Fibroblast of peridontal ligament (primary cell): Measurements from ENCODE around the gene MTCL1.

ENCODE experiments used
- DNase-seq: peaks from one replicate; pipeline ENCODE4 v3.0.0-alpha.2; 2010; ENCODE audit errors: extremely low read depth

The MTCL1 gene

DNA sequence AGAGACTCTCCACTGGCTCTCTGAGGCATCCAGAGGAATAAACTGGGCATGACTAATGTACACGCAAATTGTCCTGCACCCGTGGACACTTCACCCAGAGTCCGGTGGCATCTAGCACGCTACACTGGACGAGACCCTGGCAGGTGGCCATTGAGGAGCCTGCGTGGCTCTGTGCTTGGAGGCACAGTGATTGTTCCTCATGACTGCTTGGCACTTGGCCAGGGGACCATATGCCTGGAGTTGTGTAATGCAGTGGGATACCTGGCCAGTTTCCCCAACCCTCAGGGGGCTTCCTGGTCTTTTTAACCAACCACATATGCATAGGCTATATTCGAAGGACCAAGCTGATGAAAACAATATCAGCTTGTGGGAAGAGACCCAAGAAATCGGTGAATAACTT lies 66.6 kb downstream of the MTCL1 start:
- peak; percentile 31 for DNase-seq

DNA sequence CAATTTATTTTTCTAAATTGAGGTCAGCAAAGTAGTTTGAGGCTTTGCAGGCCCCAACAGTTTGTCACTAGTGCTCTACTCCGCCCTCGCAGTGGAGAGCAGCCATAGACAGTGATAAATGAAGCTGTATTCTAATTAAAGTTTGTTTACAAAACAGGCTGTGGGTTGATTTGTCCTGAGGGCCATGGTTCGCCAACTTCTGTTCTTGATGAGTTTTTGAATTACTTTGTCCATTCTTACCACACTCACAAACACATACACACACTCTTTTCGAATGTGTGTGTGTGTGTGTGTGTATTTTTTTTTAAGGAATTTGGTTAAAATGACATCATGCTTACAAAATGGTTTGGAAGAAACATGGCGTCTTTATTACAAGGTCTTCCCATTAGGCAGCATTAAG lies 68.6 kb downstream of the MTCL1 start:
- peak; percentile 19 for DNase-seq

DNA sequence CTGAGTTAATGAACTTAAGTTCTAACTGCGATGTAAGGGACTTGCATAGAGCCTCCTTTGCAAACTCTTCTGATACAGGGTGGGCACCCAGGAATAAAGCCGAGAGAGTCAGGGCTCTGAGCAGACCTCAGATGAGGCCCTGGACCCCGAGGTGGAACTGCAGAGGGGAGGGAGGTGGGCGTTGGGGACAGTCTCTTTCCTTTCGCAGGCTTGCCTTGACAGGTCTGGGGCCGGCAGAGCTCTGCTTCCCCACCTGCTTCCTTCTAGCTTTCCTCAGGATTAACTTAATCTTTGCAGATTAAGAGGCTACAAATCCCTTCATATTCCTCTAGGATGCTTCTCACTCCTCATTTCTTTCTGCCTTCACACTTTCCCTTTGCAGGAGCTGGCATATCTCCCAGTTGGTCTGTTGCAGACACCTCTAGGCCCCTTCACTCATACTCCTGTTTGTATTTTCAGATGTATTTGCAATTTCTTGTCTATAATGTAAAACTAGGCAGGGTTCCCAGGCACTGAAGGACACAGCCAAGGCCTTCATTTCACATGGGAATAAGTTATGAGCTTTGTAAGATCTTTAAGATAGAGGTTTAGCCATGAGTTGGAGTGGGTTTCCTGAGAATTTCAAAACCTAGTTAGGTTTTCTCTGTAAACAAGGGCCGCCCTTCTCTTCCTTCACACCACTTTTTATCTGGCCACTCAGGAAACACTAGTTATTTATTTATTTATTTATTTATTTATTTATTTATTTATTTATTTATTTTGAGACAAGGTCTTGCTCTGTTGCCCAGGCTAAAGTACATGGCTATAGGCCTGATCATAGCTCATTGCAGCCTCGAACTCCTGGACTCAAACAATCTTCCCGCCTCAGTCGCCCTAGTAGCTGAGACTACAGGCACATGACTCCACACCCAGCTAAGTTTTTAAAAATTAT lies 70.9 kb downstream of the MTCL1 start:
- peak; percentile 35 for DNase-seq

DNA sequence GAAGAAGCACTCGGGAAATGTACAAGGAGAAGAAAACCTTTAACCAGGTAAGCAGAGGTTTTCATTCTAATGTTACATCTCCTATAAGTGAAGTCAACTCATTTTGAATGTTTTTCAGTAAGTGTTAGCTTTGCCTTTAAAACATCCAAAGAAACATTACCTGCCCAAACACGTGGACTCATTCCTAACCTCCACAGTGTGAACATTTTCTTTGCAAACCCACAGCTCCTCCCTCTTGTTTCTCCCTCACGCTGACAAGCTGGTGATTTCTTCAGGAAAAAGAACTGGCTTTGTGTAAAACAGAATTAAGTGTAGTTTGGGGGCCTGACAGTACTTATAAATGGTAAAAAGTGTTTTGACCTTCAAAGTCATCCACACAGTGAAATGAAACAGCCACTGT lies 72.5 kb downstream of the MTCL1 start:
- no peak for DNase-seq

DNA sequence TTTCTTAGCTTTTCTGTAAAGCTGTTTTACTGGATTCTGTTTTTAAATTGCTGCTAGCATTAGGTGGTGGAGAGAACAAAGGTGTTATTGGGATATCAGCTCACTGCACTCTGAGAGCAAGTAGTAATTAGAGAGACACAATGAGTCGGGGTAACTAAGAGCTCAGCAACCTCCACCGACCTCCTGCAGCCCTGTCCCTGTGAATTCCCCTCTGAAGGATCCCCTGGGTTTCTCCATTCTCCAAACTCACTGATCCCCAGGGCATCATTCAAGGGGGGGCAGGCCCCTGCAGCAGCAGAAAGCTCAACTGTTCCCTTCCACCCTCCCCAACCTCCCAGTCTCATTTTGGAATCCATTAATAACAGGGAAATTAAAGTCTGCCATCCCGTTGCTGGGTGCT lies 73.0 kb downstream of the MTCL1 start:
- DNase-seq = no peak

DNA sequence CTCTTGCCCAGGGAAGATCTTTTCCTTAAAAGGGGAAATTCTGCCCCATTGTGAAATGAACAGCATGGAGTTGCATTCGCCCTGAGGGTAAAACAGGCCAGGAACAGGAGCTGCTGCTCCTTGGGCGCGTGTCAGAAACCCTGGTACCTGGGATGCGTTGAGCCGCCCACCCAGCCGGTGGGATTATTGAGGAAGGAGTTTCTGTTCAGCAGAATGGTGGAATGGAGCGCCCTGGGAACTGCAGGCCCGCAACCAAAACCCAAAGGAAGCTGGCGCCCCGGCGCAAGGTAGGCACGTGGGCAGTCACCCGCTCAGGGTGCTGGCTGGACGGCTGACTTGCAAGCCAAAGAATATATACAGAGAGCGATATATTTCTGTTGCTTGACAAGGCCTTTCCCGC lies 73.5 kb downstream of the MTCL1 start:
- no peak for DNase-seq

DNA sequence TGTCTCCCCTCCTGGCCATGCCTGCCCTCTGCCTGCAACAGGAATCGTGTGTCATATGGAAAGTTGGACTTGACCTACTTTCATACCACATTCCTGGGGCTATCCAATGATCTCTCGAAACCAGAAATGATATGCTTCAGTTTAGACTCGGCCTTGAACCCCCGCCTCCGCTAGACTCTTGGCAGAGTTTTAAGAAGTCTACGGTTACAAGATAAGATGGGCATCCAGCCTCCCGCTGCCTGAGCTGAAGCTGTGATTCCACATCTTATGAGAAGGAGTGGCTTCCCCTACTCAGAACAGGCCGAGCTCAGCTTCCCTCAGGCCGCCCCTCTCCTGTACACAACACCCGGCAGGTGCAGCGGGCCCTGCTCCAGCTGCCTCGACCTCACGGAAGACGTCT lies 73.9 kb downstream of the MTCL1 start:
- no peak for DNase-seq

DNA sequence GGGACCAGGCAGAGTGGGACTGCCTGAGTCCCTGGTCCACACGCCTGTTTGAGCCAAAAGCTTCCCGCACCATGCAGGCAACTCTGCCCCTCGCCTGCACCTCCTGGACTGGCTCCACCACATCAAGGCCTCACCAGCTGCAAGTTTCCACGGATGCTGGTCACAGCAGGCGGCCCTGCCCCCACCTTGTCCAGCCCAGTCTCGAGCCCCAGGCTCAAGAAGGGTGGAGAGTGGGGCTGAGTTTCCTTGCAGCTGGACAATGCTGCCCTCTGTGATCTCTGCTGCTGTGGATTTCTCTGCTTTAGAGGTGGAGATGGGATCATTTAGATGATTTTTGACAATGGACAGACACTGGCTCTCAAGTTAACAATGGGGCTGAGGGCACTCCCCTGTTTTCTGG lies 74.9 kb downstream of the MTCL1 start:
- no peak for DNase-seq

DNA sequence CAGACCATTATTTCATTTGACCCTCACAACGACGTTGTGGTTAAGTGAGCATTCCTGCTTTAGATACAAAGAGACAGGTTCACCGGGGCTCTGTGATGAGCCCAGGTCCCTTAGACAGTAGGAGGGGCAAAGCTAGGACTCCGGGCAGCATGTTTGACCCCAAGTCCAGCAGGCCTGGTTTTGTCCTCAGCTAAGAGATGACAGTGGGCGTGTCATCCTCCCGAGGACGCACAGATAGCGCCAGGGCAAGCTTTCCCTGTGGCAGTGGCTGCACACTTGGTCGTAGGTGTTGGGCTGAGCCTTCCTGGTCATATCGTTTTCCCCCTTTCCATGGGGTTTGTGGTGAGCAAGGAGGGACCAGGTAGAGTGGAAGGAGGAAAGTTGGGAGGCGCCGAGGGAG lies 76.3 kb downstream of the MTCL1 start:
- no peak for DNase-seq

DNA sequence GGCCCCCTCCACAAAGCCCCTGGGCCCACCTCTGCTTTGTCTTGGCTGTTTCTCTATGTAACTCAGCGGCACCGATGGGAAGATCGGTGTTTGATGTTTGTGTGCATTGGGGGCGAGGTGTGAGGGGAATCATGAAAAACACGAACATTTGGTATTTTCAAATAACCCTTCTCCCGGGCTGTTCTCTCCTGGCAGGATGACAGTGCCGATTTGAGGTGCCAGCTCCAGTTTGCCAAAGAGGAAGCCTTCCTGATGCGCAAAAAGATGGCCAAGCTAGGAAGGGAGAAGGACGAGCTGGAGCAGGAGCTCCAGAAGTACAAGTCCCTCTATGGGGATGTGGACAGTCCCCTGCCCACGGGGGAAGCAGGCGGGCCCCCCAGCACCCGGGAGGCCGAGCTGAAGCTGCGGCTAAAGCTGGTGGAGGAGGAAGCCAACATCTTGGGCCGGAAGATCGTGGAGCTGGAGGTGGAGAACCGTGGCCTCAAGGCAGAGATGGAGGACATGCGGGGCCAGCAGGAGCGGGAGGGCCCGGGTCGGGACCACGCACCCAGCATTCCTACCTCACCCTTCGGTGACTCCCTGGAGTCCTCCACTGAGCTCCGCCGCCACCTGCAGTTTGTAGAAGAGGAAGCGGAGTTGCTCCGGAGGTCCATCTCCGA lies 78.1 kb downstream of the MTCL1 start:
- no peak for DNase-seq

DNA sequence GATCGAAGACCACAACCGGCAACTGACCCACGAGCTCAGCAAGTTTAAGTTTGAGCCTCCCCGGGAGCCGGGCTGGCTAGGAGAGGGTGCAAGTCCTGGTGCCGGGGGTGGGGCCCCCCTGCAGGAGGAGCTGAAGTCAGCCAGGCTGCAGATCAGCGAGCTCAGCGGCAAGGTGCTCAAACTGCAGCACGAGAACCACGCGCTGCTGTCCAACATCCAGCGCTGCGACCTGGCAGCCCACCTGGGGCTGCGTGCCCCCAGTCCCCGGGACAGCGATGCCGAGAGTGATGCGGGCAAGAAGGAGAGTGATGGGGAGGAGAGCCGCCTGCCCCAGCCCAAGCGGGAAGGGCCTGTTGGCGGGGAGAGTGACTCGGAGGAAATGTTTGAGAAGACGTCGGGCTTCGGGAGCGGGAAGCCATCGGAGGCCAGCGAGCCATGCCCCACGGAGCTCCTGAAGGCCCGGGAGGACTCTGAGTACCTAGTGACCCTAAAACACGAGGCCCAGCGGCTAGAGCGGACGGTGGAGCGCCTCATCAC lies 78.7 kb downstream of the MTCL1 start:
- no peak for DNase-seq

DNA sequence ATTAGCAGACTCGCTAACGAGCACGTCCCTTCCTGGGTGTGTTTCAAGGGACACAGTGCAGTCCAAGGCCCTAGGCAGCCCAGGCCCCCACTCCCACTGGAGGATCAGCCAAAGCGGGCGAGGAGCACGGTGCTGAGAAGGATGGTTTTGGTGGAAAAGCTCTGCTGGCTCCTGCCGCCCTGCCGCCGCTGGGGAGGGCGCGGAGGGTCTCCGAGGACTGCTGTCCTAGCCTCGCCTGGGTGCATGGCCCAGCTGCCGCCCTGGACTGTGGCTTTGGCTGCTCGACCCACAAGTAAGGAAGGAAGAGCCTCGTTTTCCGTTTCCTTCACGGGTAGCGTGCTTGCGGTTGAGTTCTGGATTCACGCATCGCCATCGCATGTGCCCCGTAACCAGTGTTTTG lies 79.9 kb downstream of the MTCL1 start:
- DNase-seq = no peak

DNA sequence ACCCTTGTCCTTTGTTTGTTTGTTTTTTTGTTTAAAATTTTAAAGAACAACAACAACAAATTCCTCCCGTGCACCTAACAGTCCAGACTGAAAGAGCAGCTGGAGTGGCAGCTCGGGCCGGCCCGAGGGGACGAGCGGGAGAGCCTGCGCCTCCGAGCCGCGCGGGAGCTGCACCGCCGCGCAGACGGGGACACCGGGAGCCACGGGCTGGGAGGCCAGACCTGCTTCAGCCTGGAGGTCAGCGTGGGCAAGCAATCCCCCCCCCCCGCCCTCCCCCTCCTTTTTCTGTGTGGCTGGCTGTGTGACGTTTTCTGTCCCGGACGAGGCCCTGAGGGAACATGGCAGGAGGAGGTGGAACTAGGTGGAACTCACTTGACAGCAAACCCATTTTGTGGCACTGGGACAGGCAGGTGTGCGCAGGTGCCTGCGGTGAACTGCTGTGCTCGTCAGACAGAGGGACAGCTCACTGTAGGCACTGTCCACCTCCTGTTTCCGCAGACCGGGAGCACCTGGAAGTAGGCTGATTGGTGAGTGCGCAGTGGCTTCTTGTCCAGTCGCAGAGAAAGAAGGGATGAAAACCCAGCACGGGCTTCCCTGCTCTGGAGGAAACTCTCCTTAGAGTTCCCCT lies 80.6 kb downstream of the MTCL1 start:
- DNase-seq = no peak

DNA sequence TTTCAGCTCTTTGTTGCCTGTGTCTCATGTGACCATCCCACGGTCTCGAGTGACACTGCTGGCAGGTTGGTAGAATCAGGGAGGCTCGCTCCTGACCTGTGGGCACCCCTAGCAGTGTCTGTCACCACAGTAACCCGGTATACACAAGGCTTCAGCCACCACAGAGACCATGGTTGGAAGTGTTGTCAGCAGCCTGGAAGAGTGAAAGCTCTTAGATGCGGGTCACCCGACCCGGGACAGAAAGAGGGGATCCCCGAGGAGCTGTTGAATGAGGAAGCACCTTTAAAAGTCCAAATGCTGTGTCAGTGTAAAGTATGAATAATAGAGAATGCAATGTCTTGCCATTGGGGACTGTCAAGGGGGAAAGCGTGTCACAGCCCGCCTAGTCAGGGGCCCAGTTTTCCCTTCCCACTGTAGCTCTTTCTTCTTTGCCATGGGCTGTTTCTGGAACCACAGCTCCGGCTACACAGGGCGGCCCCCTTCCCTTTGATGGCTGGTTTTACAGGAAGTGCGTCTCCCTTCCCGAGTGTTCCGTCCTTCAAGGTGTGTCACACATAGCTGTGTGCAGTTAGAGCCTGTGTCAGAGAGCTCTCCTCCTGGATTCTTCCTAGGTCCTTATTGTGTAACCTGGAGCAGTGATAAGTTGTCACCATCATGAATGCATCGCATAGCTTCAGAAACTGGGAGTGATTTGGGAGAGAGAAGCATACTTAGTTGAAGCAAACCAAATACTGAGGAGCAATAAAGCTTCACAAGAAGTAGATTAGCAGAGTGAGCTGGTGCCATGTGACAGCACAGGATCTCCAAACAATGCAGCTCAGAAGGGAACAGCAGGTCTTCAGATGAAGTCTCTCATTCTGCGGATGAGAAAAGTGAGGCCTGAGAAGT lies 81.4 kb downstream of the MTCL1 start:
- no peak for DNase-seq

DNA sequence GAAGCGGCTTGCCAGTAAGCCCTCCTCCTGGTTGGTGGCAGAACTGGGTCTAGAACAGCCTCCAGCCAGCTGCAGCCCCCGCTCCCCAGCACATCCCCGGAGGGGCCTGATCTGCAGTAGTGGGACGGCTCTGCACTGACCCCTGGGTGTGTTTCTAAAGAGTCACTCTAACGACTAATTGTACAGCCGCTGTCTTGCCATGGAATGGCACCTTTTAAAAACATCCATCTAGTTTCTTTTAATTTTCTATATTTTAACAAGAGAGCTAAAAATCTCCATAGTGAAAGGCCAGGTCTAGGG lies 82.0 kb downstream of the MTCL1 start:
- no peak for DNase-seq

DNA sequence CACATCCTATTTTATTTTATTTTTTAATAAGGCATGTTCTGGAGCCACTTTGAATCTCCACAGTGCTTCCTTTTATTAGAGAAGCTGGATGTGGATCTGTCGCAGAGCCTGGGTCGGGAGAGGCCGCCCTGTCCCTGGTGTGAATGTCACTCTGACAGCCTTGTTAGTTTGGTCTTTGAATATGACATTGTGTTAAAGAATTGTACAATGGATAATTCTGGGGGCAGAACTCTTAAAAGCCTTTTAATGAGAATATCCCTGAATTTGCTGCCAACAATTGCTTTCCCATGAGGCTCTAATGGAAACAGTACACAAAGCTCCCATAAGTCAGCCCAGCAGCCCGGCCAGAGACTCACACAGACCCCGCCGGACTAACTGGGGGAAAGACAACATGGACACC lies 82.4 kb downstream of the MTCL1 start:
- DNase-seq = no peak

DNA sequence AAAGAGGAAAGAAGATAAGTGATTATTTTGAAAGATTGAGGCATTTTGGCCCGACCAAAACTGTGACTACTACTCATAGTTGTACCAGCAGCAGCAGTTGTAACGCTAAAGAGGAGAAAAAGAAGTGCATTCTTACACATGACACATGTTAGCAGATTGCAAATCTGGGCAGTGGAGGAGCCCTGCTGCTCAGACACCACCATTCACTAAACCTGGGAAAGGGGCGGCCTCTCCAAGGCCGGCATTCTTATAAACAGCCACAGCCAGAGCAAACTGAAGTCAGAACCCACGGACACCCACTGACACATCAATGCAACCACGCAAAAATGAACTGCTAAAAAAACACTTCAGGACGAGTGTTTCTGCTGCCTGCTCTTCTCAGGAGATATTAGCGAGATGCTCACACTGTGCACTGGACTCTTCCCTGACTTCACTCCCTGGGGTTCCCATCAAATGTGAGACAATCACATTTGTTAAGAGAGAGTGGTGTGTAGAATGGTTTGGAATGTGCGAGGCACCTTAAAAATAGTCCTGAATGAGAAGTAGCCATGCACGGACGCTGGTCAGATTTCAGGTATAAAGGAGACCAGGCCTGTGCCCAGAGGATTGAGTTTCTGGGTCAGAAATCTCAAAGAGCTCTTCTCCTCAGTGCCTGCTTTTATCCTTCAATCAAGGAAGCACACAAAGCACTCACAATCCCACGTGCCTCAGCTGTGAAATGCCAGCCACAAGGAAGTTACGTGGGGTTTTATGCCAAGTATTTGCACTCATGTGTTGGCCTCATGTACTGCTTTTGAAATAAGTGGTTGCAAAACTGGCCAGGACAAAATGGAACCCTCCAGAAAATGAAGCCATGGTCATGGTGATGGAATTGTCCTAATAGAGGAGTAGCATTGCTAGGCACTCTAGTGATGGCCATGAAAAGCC lies 83.4 kb downstream of the MTCL1 start:
- peak; percentile 17 for DNase-seq

DNA sequence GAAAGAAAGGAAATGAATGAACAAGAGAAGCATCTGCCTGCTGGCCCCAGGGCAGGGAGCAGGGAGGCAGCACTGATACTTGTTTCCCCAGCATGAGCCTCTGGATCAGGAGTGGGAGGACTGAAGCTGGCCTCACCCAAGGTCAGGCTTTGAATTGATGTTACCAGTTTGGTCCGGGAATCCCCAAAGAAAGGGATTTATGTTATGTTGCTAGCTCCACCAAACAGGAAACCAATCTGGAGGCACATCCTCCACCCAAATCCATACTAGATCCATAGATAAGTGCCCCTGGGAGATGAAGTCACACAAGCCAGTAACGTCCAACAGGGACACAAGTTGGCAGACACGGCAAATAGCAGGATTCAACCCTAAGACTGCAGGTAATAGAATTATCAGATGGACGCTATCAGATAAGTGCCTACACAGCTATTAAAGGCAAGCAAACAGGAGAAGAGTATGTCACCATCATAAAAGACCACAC lies 85.9 kb downstream of the MTCL1 start:
- no peak for DNase-seq

DNA sequence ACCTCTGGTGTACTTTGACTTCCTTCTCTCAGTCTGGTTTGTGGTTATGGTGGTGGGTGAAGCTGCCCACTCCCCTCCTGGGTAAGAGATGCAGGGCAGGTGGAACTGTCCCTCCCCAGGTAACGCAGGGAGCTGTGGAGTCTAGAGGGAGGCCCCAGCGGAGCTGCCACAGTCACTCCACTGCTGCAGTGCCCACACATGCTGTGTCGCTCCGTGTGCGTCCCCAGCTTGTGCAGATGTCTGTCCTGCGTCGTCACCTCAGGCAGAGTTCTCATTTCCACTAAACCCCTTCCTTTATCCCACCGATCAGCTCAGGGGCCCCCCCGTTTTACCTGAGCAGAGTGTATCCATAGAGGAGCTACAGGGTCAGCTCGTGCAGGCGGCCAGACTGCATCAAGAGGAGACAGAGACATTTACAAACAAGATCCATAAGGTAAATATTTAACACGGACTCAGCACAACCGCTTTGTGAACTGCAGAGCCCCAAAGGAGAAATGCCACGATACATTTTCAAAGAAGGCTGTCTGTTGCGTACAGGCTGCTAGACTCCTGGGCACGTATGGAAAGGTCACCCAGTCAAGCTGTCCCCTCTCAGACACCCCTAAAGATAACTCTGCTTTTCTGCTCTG lies 87.4 kb downstream of the MTCL1 start:
- no peak for DNase-seq
